ENCODE measurements around the gene OPCML. TPM values are rescaled to one million over a fixed set of nuclear protein-coding genes. Genes with fewer than 3 reads are reported as not detected.

OPCML gene
- total and polyA plus RNA-seq, 2 donors (not counting 1 experiment from before 2014, with no cell fraction given): not detected

DNA sequence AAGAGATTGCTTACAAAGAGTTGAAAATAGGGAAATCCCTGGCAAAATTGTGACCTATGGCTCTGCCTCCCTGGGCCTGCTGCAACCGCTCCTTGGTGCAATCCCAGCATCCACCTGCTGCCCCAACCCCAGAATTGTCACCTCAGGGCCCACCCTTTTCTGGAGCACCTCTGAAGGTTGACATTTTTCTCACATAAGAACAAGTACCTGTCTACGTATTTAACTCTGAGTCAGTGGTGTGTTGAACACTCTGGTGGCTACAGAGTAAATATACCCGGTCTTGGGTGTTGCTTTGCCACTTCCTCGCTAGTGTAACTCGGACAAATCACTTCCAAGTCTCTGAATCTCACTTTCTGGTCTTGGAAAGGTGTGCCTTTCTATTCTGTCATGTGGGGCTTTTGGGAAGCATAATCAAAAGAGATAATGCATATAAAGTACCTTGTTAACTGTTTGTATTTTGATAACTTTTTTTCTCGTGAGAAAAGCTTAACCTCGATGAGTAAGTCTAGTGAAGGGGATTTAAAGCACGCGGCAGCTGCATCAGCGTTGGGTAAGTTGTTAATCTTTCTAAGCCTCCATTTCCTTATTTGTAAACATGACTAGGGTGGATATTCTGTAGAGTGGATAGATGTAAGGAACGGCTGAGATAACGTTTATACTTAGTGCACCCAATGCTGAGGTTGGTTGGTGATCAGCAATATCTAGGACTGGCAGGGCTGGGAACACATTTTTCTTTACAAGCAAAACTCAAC, 881.2 kb downstream of the OPCML start:
- peaks cover 0 to 10% (median 0%) of the 10 kb centered on the region in 3 donors for H3K9me3 ChIP-seq (ENCODE audit: control extremely low read depth in 1 of 3, control insufficient read depth in 2 of 3, insufficient read depth in 1 of 3, low read length in 2 of 3)
- H4K20me1 ChIP-seq (ENCODE audit: control insufficient read depth, insufficient read depth, low read length, poor library complexity, severe bottlenecking): no peaks in the 10 kb centered on the region
- H3K27me3 Mint-ChIP-seq: no peaks in the 10 kb centered on the region
- no peak for TF ChIP-seq EZH2 (IDR thresholded peaks at IDR 0.05; ENCODE audit: borderline replicate concordance, insufficient read depth, low read depth, low read length, poor library complexity, severe bottlenecking)
- TF ChIP-seq, protein P1, sequence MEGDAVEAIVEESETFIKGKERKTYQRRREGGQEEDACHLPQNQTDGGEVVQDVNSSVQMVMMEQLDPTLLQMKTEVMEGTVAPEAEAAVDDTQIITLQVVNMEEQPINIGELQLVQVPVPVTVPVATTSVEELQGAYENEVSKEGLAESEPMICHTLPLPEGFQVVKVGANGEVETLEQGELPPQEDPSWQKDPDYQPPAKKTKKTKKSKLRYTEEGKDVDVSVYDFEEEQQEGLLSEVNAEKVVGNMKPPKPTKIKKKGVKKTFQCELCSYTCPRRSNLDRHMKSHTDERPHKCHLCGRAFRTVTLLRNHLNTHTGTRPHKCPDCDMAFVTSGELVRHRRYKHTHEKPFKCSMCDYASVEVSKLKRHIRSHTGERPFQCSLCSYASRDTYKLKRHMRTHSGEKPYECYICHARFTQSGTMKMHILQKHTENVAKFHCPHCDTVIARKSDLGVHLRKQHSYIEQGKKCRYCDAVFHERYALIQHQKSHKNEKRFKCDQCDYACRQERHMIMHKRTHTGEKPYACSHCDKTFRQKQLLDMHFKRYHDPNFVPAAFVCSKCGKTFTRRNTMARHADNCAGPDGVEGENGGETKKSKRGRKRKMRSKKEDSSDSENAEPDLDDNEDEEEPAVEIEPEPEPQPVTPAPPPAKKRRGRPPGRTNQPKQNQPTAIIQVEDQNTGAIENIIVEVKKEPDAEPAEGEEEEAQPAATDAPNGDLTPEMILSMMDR (IDR thresholded peaks at IDR 0.05): no peak
- no peaks in the 10 kb centered on the region for H3K79me2 ChIP-seq (ENCODE audit: control insufficient read depth, insufficient read depth, low read length)
- H3K27ac Mint-ChIP-seq: no peak overlapping the region
- no peak overlapping the region for H3K4me3 ChIP-seq (ENCODE audit: control extremely low read depth in 1 of 5, extremely low read depth in 1 of 5, insufficient read depth in 1 of 5, low read depth in 2 of 5, low read length in 4 of 5)
- no peak overlapping the region for H2AFZ ChIP-seq (ENCODE audit: insufficient read depth, low read depth, low read length, poor library complexity, severe bottlenecking)
- no peak for ATAC-seq (ENCODE audit: low read depth)
- no peak overlapping the region for H3K4me2 ChIP-seq (replicated peaks; ENCODE audit: low read depth, low read length, poor library complexity, severe bottlenecking)
- H3K4me1 ChIP-seq (ENCODE audit: control insufficient read depth in 2 of 2, insufficient read depth in 2 of 2, low read length in 2 of 2): no peaks in the 10 kb centered on the region
- H3K9me3 Mint-ChIP-seq (ENCODE audit: insufficient read depth): peaks cover 2% of the 10 kb centered on the region
- CTCF ChIA-PET: no interaction called here
- intact Hi-C loops (cut with micrococcal nuclease): no loop called here
- WGBS (ENCODE audit: insufficient coverage): 90% methylated on average over 2 of the region's 12 CpGs
- POLR2A ChIA-PET: no interaction called here
- no peak for DNase-seq
- no peaks in the 10 kb centered on the region for H3K4me1 Mint-ChIP-seq
- no peaks in the 10 kb centered on the region for H3K36me3 ChIP-seq (replicated peaks in 1 of 2; ENCODE audit: control extremely low read depth in 1 of 2, control insufficient read depth in 1 of 2, extremely low read depth in 1 of 2, insufficient read depth in 2 of 2, low read length in 1 of 2)
- no peaks in the 10 kb centered on the region for H3K27me3 ChIP-seq (replicated peaks in 1 of 4; ENCODE audit: control extremely low read depth in 1 of 4, control insufficient read depth in 3 of 4, insufficient read depth in 4 of 4, low read length in 3 of 4)
- no peak overlapping the region for H3K4me3 Mint-ChIP-seq
- H3K9ac ChIP-seq (ENCODE audit: low read length): no peak overlapping the region
- H3K27ac ChIP-seq (ENCODE audit: low read length in 2 of 2): no peak overlapping the region

GRCh38 chr11:132649277-132649676, 883.0 kb downstream of the OPCML start:
- ATAC-seq (ENCODE audit: low read depth) (no peak), DNase-seq (no peak)
- H3K9ac ChIP-seq (ENCODE audit: low read length): no peak overlapping the region
- no peaks in the 10 kb centered on the region for H4K20me1 ChIP-seq (ENCODE audit: control insufficient read depth, insufficient read depth, low read length, poor library complexity, severe bottlenecking)
- POLR2A ChIA-PET: no interaction called here
- no peak overlapping the region for H3K27ac ChIP-seq (ENCODE audit: low read length in 2 of 2)
- H3K27me3 ChIP-seq (replicated peaks in 1 of 4; ENCODE audit: control extremely low read depth in 1 of 4, control insufficient read depth in 3 of 4, insufficient read depth in 4 of 4, low read length in 3 of 4): no peaks in the 10 kb centered on the region
- H3K27ac Mint-ChIP-seq: no peak overlapping the region
- no peaks in the 10 kb centered on the region for H3K4me1 ChIP-seq (ENCODE audit: control insufficient read depth in 2 of 2, insufficient read depth in 2 of 2, low read length in 2 of 2)
- WGBS (ENCODE audit: insufficient coverage): 90% methylated on average over 6 of the region's 9 CpGs
- TF ChIP-seq, protein P1 (IDR thresholded peaks at IDR 0.05): no peak
- no peak for TF ChIP-seq EZH2 (IDR thresholded peaks at IDR 0.05; ENCODE audit: borderline replicate concordance, insufficient read depth, low read depth, low read length, poor library complexity, severe bottlenecking)
- CTCF ChIA-PET: no interaction called here
- intact Hi-C loops (cut with micrococcal nuclease): no loop called here
- peaks cover 2% of the 10 kb centered on the region for H3K9me3 Mint-ChIP-seq (ENCODE audit: insufficient read depth)
- no peak overlapping the region for H2AFZ ChIP-seq (ENCODE audit: insufficient read depth, low read depth, low read length, poor library complexity, severe bottlenecking)
- no peaks in the 10 kb centered on the region for H3K27me3 Mint-ChIP-seq
- no peaks in the 10 kb centered on the region for H3K79me2 ChIP-seq (ENCODE audit: control insufficient read depth, insufficient read depth, low read length)
- no peak overlapping the region for H3K4me3 Mint-ChIP-seq
- no peak overlapping the region for H3K4me2 ChIP-seq (replicated peaks; ENCODE audit: low read depth, low read length, poor library complexity, severe bottlenecking)
- no peaks in the 10 kb centered on the region for H3K4me1 Mint-ChIP-seq
- H3K4me3 ChIP-seq (ENCODE audit: control extremely low read depth in 1 of 5, extremely low read depth in 1 of 5, insufficient read depth in 1 of 5, low read depth in 2 of 5, low read length in 4 of 5): no peak overlapping the region
- H3K9me3 ChIP-seq (ENCODE audit: control extremely low read depth in 1 of 3, control insufficient read depth in 2 of 3, insufficient read depth in 1 of 3, low read length in 2 of 3): peaks cover 0 to 6% (median 0%) of the 10 kb centered on the region in 3 donors
- H3K36me3 ChIP-seq (replicated peaks in 1 of 2; ENCODE audit: control extremely low read depth in 1 of 2, control insufficient read depth in 1 of 2, extremely low read depth in 1 of 2, insufficient read depth in 2 of 2, low read length in 1 of 2): no peaks in the 10 kb centered on the region
